ENCODE data around the gene AGAP1. TPM values are rescaled to one million over a fixed set of nuclear protein-coding genes. Genes with fewer than 3 reads are reported as not detected.

AGAP1 gene
- total and polyA plus RNA-seq, 7 donors = 10.8 to 42.7 (median 18.6) TPM

DNA sequence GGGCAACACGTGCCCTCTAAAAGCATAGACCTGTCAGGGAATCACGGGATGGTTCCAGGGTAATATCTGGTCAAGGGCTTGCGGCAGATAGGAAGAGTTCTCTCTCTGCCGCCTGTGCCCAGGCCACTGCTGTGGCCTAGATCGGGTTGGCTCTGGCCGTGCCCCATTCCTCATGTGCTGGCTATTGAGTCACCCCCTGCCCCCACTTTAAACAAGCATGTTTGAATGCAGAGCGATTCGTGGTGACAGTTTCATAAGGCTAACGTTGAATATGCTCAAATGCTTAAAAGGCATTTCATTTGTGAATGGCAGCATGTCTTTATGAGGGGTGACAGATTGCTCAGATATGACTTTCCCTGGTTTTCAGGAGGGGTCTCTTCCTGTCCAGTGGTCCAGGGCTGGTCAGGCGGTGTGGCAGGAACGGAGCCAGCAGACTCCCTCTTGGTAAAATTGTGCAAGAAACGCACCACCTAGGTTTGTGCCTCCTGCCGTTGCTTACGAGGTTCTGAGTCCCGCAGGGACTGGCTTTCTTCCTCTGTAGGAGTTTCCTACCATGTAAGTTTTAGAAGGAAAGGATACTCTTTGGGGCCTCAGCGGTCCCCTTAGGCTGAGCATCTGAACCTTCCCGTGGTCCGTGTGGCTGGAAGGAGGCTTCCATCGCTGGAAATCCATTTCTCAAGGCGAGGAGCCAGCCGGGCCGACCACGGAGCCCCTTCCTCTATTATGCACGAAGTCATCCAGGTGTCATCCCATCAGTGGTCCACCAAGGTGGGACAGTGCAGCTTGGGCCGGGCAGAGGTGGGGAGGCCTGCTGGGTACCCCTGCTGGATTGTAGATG lies 50.2 kb downstream of the AGAP1 start:
- Histone ChIP-seq H3K27me3 (no peaks in the 10 kb centered on the region), H3K36me3 (no peaks in the 10 kb centered on the region), H3K4me1 (peaks cover 0 to 7% (median 3%) of the 10 kb centered on the region in 4 donors), H3K4me3 (no peak overlapping the region), H3K27ac (no peak overlapping the region), H3K9me3 (no peaks in the 10 kb centered on the region)
- WGBS, 2 donors = 84 to 90% methylated on average over 25 of the region's 25 CpGs
- intact Hi-C loops (cut with DNase I) = no loop called here
- no peak for TF ChIP-seq EP300 (IDR thresholded peaks at IDR 0.05)
- no peak for TF ChIP-seq POLR2A (IDR thresholded peaks at IDR 0.05)
- TF ChIP-seq POLR2AphosphoS5 (IDR thresholded peaks at IDR 0.05) = no peak
- TF ChIP-seq, protein P1, sequence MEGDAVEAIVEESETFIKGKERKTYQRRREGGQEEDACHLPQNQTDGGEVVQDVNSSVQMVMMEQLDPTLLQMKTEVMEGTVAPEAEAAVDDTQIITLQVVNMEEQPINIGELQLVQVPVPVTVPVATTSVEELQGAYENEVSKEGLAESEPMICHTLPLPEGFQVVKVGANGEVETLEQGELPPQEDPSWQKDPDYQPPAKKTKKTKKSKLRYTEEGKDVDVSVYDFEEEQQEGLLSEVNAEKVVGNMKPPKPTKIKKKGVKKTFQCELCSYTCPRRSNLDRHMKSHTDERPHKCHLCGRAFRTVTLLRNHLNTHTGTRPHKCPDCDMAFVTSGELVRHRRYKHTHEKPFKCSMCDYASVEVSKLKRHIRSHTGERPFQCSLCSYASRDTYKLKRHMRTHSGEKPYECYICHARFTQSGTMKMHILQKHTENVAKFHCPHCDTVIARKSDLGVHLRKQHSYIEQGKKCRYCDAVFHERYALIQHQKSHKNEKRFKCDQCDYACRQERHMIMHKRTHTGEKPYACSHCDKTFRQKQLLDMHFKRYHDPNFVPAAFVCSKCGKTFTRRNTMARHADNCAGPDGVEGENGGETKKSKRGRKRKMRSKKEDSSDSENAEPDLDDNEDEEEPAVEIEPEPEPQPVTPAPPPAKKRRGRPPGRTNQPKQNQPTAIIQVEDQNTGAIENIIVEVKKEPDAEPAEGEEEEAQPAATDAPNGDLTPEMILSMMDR (IDR thresholded peaks at IDR 0.05) = no peak
- DNase-seq = no peak

DNA sequence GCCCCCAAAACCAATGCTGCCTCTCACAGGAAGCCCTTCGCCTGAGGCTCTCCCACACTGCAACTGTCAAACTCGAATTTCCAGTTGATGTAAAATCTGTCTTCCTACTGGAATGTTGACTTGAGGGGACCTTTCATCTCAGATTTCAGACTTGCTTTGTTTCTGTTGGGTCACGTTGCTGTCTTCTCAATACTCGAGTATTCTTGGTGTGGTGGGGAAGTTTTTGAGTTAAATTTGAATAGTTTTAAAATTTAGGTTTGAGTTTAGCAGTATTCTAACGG lies 50.8 kb downstream of the AGAP1 start:
- no peaks in the 10 kb centered on the region for H3K27me3 ChIP-seq
- no peak overlapping the region for H3K27ac ChIP-seq
- H3K36me3 ChIP-seq = no peaks in the 10 kb centered on the region
- H3K9me3 ChIP-seq = no peaks in the 10 kb centered on the region
- no peak overlapping the region for H3K4me3 ChIP-seq
- intact Hi-C loops (cut with DNase I) = no loop called here
- TF ChIP-seq POLR2AphosphoS5 (IDR thresholded peaks at IDR 0.05) = no peak
- TF ChIP-seq, protein P1 (IDR thresholded peaks at IDR 0.05) = no peak
- TF ChIP-seq EP300 (IDR thresholded peaks at IDR 0.05) = no peak
- no peak for TF ChIP-seq POLR2A (IDR thresholded peaks at IDR 0.05)
- no peak for DNase-seq
- peaks cover 0 to 5% (median 2%) of the 10 kb centered on the region in 4 donors for H3K4me1 ChIP-seq
- WGBS, 2 donors = 70 to 84% methylated on average over 5 of the region's 5 CpGs

DNA sequence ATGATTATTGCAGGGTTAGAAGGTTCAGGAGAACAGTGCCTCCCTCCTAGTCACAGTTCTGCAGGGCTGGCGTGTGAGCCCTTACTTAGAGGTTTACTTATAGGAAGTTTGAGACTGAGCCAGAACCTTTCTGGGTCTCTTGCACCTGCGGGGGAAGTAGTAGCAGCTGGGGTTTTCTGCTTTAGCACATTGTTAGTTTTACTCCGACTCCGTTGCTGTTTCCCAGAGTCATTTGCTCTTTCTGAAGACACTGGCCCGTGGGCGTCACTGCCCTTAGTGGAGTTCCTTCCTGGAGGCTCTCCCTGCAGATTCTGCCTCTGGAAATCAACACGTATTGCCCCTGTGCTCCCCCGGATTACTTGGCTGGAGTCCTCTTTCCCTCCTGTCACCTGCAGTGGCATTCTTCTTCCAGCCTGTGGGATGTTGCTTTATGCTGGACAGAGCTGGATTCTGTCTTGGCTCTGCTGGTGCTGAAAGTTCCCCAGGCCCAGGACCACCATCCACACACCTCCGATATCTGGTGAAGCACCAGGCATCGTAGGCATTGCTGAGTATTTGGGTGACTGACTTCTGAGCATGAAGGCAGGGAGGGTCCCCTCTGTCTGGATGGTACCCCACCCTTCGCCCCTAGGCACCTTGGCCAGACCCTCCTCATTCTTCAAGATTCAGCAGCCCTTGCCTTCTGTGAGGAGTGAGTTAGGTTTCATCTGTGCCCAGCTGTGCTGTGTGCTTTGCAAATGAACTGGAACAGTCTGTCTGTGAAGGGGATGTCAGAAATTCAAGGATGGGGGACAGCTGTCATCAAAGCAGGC lies 51.7 kb downstream of the AGAP1 start:
- Histone ChIP-seq H3K9me3 (no peaks in the 10 kb centered on the region), H3K27me3 (no peaks in the 10 kb centered on the region), H3K4me3 (no peak overlapping the region), H3K27ac (no peak overlapping the region), H3K36me3 (no peaks in the 10 kb centered on the region), H3K4me1 (peaks cover 0 to 5% (median 2%) of the 10 kb centered on the region in 4 donors)
- intact Hi-C loops (cut with DNase I) = no loop called here
- 49 to 61% methylated on average over 11 of the region's 11 CpGs for WGBS, 2 donors
- DNase-seq = peak; percentile 46
- no peak for TF ChIP-seq POLR2AphosphoS5 (IDR thresholded peaks at IDR 0.05)
- TF ChIP-seq, protein P1 (IDR thresholded peaks at IDR 0.05) = no peak
- no peak for TF ChIP-seq POLR2A (IDR thresholded peaks at IDR 0.05)
- TF ChIP-seq EP300 (IDR thresholded peaks at IDR 0.05) = no peak

DNA sequence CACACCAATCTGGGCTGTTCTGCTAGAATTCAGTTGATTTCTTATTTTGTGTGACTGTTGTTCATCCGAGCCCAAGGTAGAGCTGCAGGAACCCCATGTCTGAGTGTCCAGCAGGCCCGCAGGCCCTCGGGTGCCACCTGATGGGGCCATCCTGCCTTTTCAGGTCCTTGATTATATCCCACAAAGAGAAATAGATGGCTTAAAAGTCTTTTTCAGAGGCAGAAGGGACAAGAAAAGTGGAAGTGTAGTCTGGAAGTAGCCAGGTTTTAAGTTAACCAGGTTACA lies 52.2 kb downstream of the AGAP1 start:
- Histone ChIP-seq H3K4me1 (peaks cover 0 to 5% (median 2%) of the 10 kb centered on the region in 4 donors), H3K9me3 (no peaks in the 10 kb centered on the region), H3K36me3 (no peaks in the 10 kb centered on the region), H3K27ac (no peak overlapping the region), H3K27me3 (no peaks in the 10 kb centered on the region), H3K4me3 (no peak overlapping the region)
- no peak for DNase-seq
- TF ChIP-seq EP300 (IDR thresholded peaks at IDR 0.05) = no peak
- no peak for TF ChIP-seq POLR2AphosphoS5 (IDR thresholded peaks at IDR 0.05)
- no peak for TF ChIP-seq POLR2A (IDR thresholded peaks at IDR 0.05)
- TF ChIP-seq, protein P1 (IDR thresholded peaks at IDR 0.05) = no peak
- WGBS, 2 donors = 87 to 91% methylated on average over 3 of the region's 3 CpGs
- intact Hi-C loops (cut with DNase I) = no loop called here

All from sigmoid colon (tissue), 7 donors.